A673 (cell line): ENCODE data around the gene PDE6A. TPM values are rescaled to one million over a fixed set of nuclear protein-coding genes. Genes with fewer than 3 reads are reported as not detected.

Experiments used
- BruUV-seq: library from RNA; stranded (reverse); fragments of 400-500 nt; replicated peaks from 2 replicates; lab custom pipeline; 2021; lab: Mats Ljungman, UMichigan
- CTCF ChIA-PET: fragments of 300-600 bp; sonication (Branson Sonifier 250); formaldehyde crosslinking; loops from one replicate; lab custom pipeline; 2022; ENCODE audit warnings: antibody characterized with exemption; lab: Charles Lee
- POLR2A ChIA-PET: fragments of 300-600 bp; sonication (Branson Sonifier 250); formaldehyde crosslinking; loops from one replicate; lab custom pipeline; 2022; ENCODE audit warnings: antibody characterized with exemption; ENCODE audit not compliant: low non-redundant PET; lab: Charles Lee
- DNase-seq: peaks from one replicate; pipeline ENCODE4 v3.0.0-alpha.2; 2015; ENCODE audit warnings: low spot score
- H3K27ac ChIP-seq: fragments of 200-600 bp; sonication (generic); 2 replicates; pipeline ENCODE4 v1.5.1; 2016; ENCODE audit warnings: mixed run types, low read depth, mild to moderate bottlenecking, mixed read lengths, antibody characterized with exemption, low read length; ENCODE audit not compliant: poor library complexity, severe bottlenecking
- H3K27me3 ChIP-seq: fragments of 200-600 bp; sonication (generic); replicated peaks from 2 replicates; pipeline ENCODE4 v1.6.1; 2017; ENCODE audit warnings: mixed run types, low read depth, mild to moderate bottlenecking, mixed read lengths, antibody characterized with exemption, low read length; ENCODE audit not compliant: insufficient read depth, poor library complexity
- H3K36me3 ChIP-seq: fragments of 200-600 bp; sonication (generic); 2 replicates; pipeline ENCODE4 v1.6.1; 2016; ENCODE audit warnings: mixed run types, mild to moderate bottlenecking, mixed read lengths, antibody characterized with exemption, low read length; ENCODE audit not compliant: insufficient read depth, poor library complexity, severe bottlenecking
- H3K4me1 ChIP-seq: fragments of 200-600 bp; sonication (generic); 2 replicates; pipeline ENCODE4 v1.6.1; 2017; ENCODE audit warnings: mixed run types, mild to moderate bottlenecking, mixed read lengths, antibody characterized with exemption, low read length; ENCODE audit not compliant: insufficient read depth, poor library complexity, severe bottlenecking
- H3K4me3 ChIP-seq: fragments of 200-600 bp; sonication (generic); 2 replicates; pipeline ENCODE4 v1.5.1; 2016; ENCODE audit warnings: low read depth, mixed run types, mild to moderate bottlenecking, mixed read lengths, low read length; ENCODE audit not compliant: poor library complexity, severe bottlenecking
- H3K9me3 ChIP-seq: fragments of 200-600 bp; sonication (generic); 2 replicates; pipeline ENCODE4 v1.6.1; 2016; ENCODE audit warnings: mixed run types, low read depth, mild to moderate bottlenecking, mixed read lengths, antibody characterized with exemption, low read length; ENCODE audit not compliant: poor library complexity, severe bottlenecking
- CTCF ChIP-seq: fragments of 300-800, 200-600 bp; sonication (generic); conservative IDR thresholded peaks from 2 replicates; pipeline ENCODE4 v1.5.1; 2017; ENCODE audit warnings: low read depth, mild to moderate bottlenecking, antibody characterized with exemption, low read length, moderate library complexity, mixed read lengths
- EZH2 ChIP-seq: fragments of 200-600 bp; sonication (generic); IDR thresholded peaks from 2 replicates; pipeline ENCODE4 v1.6.1; 2017; ENCODE audit warnings: borderline replicate concordance, low read depth, mild to moderate bottlenecking, mixed read lengths, antibody characterized with exemption, low read length; ENCODE audit not compliant: poor library complexity, severe bottlenecking
- intact Hi-C: fragments of 100-400 bp; cut with micrococcal nuclease; formaldehyde crosslinking; loops from one replicate; pipeline ENCODE4 v1.10.0; 2022; ENCODE audit not compliant: unreplicated experiment
- total RNA-seq: library from RNA; stranded (reverse); gene quantifications from 2 replicates; pipeline ENCODE4 v1.2.3, GENCODE V29; 2021

Gene PDE6A
- total RNA-seq, 1 experiment from 2014 or later = 0.49 TPM

- ChIA-PET CTCF (no interaction called here), POLR2A (no interaction called here)
- no peaks in the 10 kb centered on the region for H3K27me3 ChIP-seq
- intact Hi-C loops = no loop called here
- no peak overlapping the region for H3K4me3 ChIP-seq
- no TSS peak for BruUV-seq
- H3K36me3 ChIP-seq = no peaks in the 10 kb centered on the region
- no peaks in the 10 kb centered on the region for H3K4me1 ChIP-seq
- TF ChIP-seq CTCF = no peak
- TF ChIP-seq EZH2 = no peak
- no peak for DNase-seq
- H3K9me3 ChIP-seq = no peaks in the 10 kb centered on the region
- no peak overlapping the region for H3K27ac ChIP-seq
Observed at GRCh38 chr5:149893403-149893931, 51.1 kb downstream of the PDE6A start.

GRCh38 chr5:149892594-149892993, 52.0 kb downstream of the PDE6A start:
- CTCF ChIA-PET = no interaction called here
- H3K27ac ChIP-seq = no peak overlapping the region
- H3K4me3 ChIP-seq = no peak overlapping the region
- H3K36me3 ChIP-seq = no peaks in the 10 kb centered on the region
- POLR2A ChIA-PET = no interaction called here
- H3K9me3 ChIP-seq = no peaks in the 10 kb centered on the region
- TF ChIP-seq EZH2 = no peak
- TF ChIP-seq CTCF = no peak
- DNase-seq = no peak
- BruUV-seq = no TSS peak
- H3K27me3 ChIP-seq = no peaks in the 10 kb centered on the region
- peaks cover 3% of the 10 kb centered on the region for H3K4me1 ChIP-seq
- intact Hi-C loops = no loop called here

- H3K4me3 ChIP-seq = no peak overlapping the region
- DNase-seq = no peak
- H3K27me3 ChIP-seq = no peaks in the 10 kb centered on the region
- intact Hi-C loops = no loop called here
- no TSS peak for BruUV-seq
- peaks cover 8% of the 10 kb centered on the region for H3K4me1 ChIP-seq
- ChIA-PET POLR2A (no interaction called here), CTCF (interaction anchor here (0.6 kb wide), 1 partner anchor 236 kb away, joined by 3 read pairs; no protein-coding TSS in a partner anchor)
- TF ChIP-seq CTCF = no peak
- TF ChIP-seq EZH2 = no peak
- H3K36me3 ChIP-seq = no peaks in the 10 kb centered on the region
- no peaks in the 10 kb centered on the region for H3K9me3 ChIP-seq
- no peak overlapping the region for H3K27ac ChIP-seq
Observed at GRCh38 chr5:149888280-149888679, 56.3 kb downstream of the PDE6A start.
